ENCODE measurements around the gene LCAT.

DNA sequence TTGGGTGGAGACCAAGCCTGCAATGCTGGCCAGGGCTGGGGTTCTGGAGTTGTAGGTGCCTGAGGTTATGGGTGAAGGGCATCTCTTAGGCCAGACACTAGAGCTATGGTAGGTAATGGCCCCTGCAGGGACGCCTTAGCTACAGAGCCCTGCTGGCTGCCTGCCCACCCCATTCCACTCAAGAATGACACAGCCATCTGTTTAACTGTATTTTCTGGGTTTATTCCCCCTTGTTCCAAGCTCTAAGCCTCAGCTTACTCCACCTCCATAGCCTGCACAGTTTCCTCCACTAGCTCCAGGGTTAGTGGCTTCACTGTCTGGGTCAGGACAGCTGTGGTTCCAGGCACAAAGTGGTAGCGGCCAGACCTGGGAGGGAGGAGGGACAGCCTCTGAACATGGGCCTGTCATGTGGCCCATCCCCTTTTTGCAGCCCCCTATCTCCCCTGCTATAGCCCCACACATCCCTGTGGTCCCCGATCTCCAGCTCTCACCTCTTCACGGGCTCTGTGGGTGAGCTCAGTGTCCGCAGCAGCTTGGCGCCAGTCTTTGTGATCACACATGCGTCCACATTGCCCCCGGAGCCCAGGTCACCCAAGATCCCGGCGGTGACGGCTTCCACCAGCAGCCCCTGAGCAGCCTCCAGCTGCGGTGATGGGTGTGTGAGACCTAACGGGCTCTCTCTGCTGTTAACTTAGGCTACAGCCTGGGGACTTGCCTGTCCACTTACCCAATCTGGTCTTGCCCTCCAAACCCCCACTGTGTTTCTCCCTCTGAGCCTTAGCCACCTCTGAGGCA, 9.4 kb downstream of the LCAT start:
- TF ChIP-seq, protein P1, sequence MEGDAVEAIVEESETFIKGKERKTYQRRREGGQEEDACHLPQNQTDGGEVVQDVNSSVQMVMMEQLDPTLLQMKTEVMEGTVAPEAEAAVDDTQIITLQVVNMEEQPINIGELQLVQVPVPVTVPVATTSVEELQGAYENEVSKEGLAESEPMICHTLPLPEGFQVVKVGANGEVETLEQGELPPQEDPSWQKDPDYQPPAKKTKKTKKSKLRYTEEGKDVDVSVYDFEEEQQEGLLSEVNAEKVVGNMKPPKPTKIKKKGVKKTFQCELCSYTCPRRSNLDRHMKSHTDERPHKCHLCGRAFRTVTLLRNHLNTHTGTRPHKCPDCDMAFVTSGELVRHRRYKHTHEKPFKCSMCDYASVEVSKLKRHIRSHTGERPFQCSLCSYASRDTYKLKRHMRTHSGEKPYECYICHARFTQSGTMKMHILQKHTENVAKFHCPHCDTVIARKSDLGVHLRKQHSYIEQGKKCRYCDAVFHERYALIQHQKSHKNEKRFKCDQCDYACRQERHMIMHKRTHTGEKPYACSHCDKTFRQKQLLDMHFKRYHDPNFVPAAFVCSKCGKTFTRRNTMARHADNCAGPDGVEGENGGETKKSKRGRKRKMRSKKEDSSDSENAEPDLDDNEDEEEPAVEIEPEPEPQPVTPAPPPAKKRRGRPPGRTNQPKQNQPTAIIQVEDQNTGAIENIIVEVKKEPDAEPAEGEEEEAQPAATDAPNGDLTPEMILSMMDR (IDR thresholded peaks at IDR 0.05) = no peak
- TF ChIP-seq ZFX (IDR thresholded peaks at IDR 0.05; ENCODE audit: borderline replicate concordance) = no peak
